Liver (tissue), 3 donors: ENCODE measurements around the gene CA10.

Experiments used
- CTCF ChIP-seq: fragments of 150-350 bp; IDR thresholded peaks from 2 replicates; pipeline ENCODE4 v1.5.1; 2017; ENCODE audit warnings: improper control_type of control experiment, low read depth, low read length; ENCODE audit not compliant: missing input control
- GABPA ChIP-seq, 2 donors: IDR thresholded peaks in 1 of 2; conservative IDR thresholded peaks in 1 of 2; 2 replicates each; pipeline ENCODE4 v1.6.1; 2016; ENCODE audit warnings: antibody characterized with exemption in 2 of 2, mild to moderate bottlenecking in 1 of 2, moderate library complexity in 1 of 2
- HNF4A ChIP-seq, 2 donors: conservative IDR thresholded peaks; 2 replicates each; pipeline ENCODE4 v1.6.1; 2016; ENCODE audit warnings: antibody characterized with exemption in 2 of 2, mild to moderate bottlenecking in 2 of 2
- MAX ChIP-seq: IDR thresholded peaks from 2 replicates; pipeline ENCODE4 v1.6.1; 2016; ENCODE audit warnings: antibody characterized with exemption
- donor health status: healthy.
- donor health status: healthy.

GRCh38 chr17:51797150-51797549 is 361.4 kb downstream of the CA10 start:
- TF ChIP-seq GABPA (IDR thresholded peaks at IDR 0.05 in 1 of 2, conservative IDR thresholded peaks at IDR 0.05 in 1 of 2) (no peak), CTCF (no peak), MAX (no peak), HNF4A (conservative IDR thresholded peaks at IDR 0.05) (no peak)
